AG04449 (cell line): ENCODE data around the gene GALNT2.

ENCODE experiments used
- CTCF ChIA-PET: fragments of 350-600 bp; formaldehyde crosslinking; extraction: SDS; loops from one replicate; lab custom pipeline; 2021; ENCODE audit warnings: antibody characterized with exemption; lab: Yijun Ruan, JAX
- POLR2A ChIA-PET: fragments of 400-600, 350-600 bp; formaldehyde crosslinking; extraction: SDS; loops from one replicate; lab custom pipeline; 2020; ENCODE audit warnings: antibody characterized with exemption, inconsistent platforms; lab: Yijun Ruan, JAX
- DNase-seq: peaks from one replicate; pipeline ENCODE4 v3.0.0-alpha.2; 2010; ENCODE audit warnings: low read depth, low spot score
- H3K4me3 ChIP-seq: 2 replicates; pipeline ENCODE4 v1.5.1; 2011; ENCODE audit warnings: low read depth, mild to moderate bottlenecking, control low read depth, low read length
- CTCF ChIP-seq: IDR thresholded peaks from one replicate; pipeline ENCODE4 v1.5.1; 2011; ENCODE audit warnings: mild to moderate bottlenecking, moderate library complexity, low read length, control low read depth, inconsistent platforms; ENCODE audit not compliant: insufficient read depth; ENCODE audit errors: missing control alignments

The GALNT2 gene

GRCh38 chr1:230248016-230248888, 181.2 kb downstream of the GALNT2 start:
- ChIA-PET POLR2A (interaction anchor here (0.6 kb wide), 1 partner anchor 722 kb away, joined by 3 read pairs; no protein-coding TSS in a partner anchor), CTCF (interaction anchor here (0.7 kb wide), 1 partner anchor 13 kb away, joined by 3 read pairs; no protein-coding TSS in a partner anchor)
- H3K4me3 ChIP-seq, result no peak overlapping the region
- no peak for TF ChIP-seq CTCF
- DNase-seq, result no peak

- no peak for DNase-seq
- no peak for TF ChIP-seq CTCF
- CTCF ChIA-PET, result no interaction called here
- no peak overlapping the region for H3K4me3 ChIP-seq
- POLR2A ChIA-PET, result no interaction called here
Observed at GRCh38 chr1:230248889-230249270, 181.8 kb downstream of the GALNT2 start.

GRCh38 chr1:230249695-230250480, 182.8 kb downstream of the GALNT2 start:
- ChIA-PET CTCF (interaction anchor here (1.0 kb wide), 1 partner anchor 20 kb away, joined by 3 read pairs; no protein-coding TSS in a partner anchor), POLR2A (no interaction called here)
- DNase-seq, result no peak
- no peak overlapping the region for H3K4me3 ChIP-seq
- no peak for TF ChIP-seq CTCF

GRCh38 chr1:230250666-230251065, 183.6 kb downstream of the GALNT2 start:
- ChIA-PET POLR2A (no interaction called here), CTCF (interaction anchor here (1.0 kb wide), 1 partner anchor 19 kb away, joined by 3 read pairs; no protein-coding TSS in a partner anchor)
- DNase-seq, result no peak
- no peak for TF ChIP-seq CTCF
- H3K4me3 ChIP-seq, result no peak overlapping the region

GRCh38 chr1:230251644-230252191, 184.7 kb downstream of the GALNT2 start:
- TF ChIP-seq CTCF, result no peak
- ChIA-PET POLR2A (no interaction called here), CTCF (interaction anchor here (0.6 to 1.0 kb wide), 2 partner anchors 10 to 11 kb away, joined by 3 to 4 read pairs; no protein-coding TSS in a partner anchor)
- no peak for DNase-seq
- H3K4me3 ChIP-seq, result no peak overlapping the region
